ENCODE measurements around the gene UHRF2.
"Not testable (repeated sequence)": the region's sequence is repeated elsewhere in the genome, so short reads cannot be mapped to it uniquely, and the experiment has no call there.

The UHRF2 gene

GRCh38 chr9:6490863-6491262, 77.9 kb downstream of the UHRF2 start:
- no peak for DNase-seq

GRCh38 chr9:6495466-6495865, 82.5 kb downstream of the UHRF2 start:
- no peak for DNase-seq

GRCh38 chr9:6498982-6499381, 86.0 kb downstream of the UHRF2 start:
- DNase-seq: no peak

GRCh38 chr9:6501526-6502210, 88.7 kb downstream of the UHRF2 start:
- no peak for DNase-seq

GRCh38 chr9:6502399-6502798, 89.4 kb downstream of the UHRF2 start:
- no peak for DNase-seq

- DNase-seq: no peak
Measured at GRCh38 chr9:6506571-6506970, 93.6 kb downstream of the UHRF2 start.

- DNase-seq: no peak
Measured at GRCh38 chr9:6512085-6512657, 99.2 kb downstream of the UHRF2 start.

- no peak for DNase-seq
Measured at GRCh38 chr9:6522263-6522662, 109.3 kb downstream of the UHRF2 start.

- DNase-seq: no peak
Measured at GRCh38 chr9:6525326-6526045, 112.5 kb downstream of the UHRF2 start.

GRCh38 chr9:6535594-6535993, 122.6 kb downstream of the UHRF2 start:
- no peak for DNase-seq

- no peak for DNase-seq
Measured at GRCh38 chr9:6538666-6539071, 125.7 kb downstream of the UHRF2 start.

- not testable (repeated sequence) for DNase-seq
Measured at GRCh38 chr9:6542617-6543016, 129.6 kb downstream of the UHRF2 start.

GRCh38 chr9:6543204-6543603, 130.2 kb downstream of the UHRF2 start:
- DNase-seq: peak; percentile 10

- DNase-seq: no peak
Measured at GRCh38 chr9:6545017-6545691, 132.2 kb downstream of the UHRF2 start.

- DNase-seq: peak; percentile 53
Measured at GRCh38 chr9:6549106-6549800, 136.3 kb downstream of the UHRF2 start.

- no peak for DNase-seq
Measured at GRCh38 chr9:6551136-6551535, 138.1 kb downstream of the UHRF2 start.

- DNase-seq: no peak
Measured at GRCh38 chr9:6552033-6552432, 139.0 kb downstream of the UHRF2 start.

- no peak for DNase-seq
Measured at GRCh38 chr9:6552498-6553121, 139.6 kb downstream of the UHRF2 start.

GRCh38 chr9:6553866-6554265, 140.9 kb downstream of the UHRF2 start:
- no peak for DNase-seq
